Measurements from ENCODE around the gene MAP3K19. TPM values are rescaled to one million over a fixed set of nuclear protein-coding genes. Genes with fewer than 3 reads are reported as not detected.

The MAP3K19 gene
- total RNA-seq, 6 donors from 2014 or later, result 0.34 to 45.7 (median 3.5) TPM

DNA sequence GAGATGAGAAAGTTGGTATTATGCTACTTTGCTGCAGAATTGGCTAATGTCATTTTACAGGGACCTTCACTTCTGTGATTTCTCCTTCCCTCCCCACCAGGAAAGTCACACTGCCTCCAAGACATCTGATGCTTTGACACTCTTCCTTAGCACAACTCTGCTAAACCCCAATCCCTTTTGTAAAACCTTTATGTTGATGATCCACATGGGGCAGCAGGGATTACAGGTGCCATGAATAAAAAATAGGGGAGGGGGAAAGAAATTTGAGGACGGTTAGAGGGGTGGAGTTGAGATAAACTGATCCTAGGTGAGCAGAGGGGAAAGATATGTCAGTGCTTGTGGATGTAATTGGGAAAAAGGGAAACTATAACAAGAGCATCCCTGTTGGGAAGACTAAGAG is 102.3 kb downstream of the MAP3K19 start:
- ATAC-seq (ENCODE audit: low FRiP score in 2 of 2) (no peak), DNase-seq (no peak)
- WGBS, 2 donors, result 84 to 88% methylated on average over 1 of the region's 1 CpG
- H3K27me3 ChIP-seq, result no peaks in the 10 kb centered on the region
- peaks cover 5 to 79% (median 32%) of the 10 kb centered on the region in 4 donors for H3K36me3 ChIP-seq
- no peak for TF ChIP-seq EP300 (IDR thresholded peaks at IDR 0.05)
- TF ChIP-seq POLR2A (IDR thresholded peaks at IDR 0.05), result no peak
- TF ChIP-seq, protein P1, sequence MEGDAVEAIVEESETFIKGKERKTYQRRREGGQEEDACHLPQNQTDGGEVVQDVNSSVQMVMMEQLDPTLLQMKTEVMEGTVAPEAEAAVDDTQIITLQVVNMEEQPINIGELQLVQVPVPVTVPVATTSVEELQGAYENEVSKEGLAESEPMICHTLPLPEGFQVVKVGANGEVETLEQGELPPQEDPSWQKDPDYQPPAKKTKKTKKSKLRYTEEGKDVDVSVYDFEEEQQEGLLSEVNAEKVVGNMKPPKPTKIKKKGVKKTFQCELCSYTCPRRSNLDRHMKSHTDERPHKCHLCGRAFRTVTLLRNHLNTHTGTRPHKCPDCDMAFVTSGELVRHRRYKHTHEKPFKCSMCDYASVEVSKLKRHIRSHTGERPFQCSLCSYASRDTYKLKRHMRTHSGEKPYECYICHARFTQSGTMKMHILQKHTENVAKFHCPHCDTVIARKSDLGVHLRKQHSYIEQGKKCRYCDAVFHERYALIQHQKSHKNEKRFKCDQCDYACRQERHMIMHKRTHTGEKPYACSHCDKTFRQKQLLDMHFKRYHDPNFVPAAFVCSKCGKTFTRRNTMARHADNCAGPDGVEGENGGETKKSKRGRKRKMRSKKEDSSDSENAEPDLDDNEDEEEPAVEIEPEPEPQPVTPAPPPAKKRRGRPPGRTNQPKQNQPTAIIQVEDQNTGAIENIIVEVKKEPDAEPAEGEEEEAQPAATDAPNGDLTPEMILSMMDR (IDR thresholded peaks at IDR 0.05), result no peak
- no peak for TF ChIP-seq POLR2AphosphoS5 (IDR thresholded peaks at IDR 0.05)
- H3K9me3 ChIP-seq, result no peaks in the 10 kb centered on the region
- H3K4me1 ChIP-seq, result no peaks in the 10 kb centered on the region
- no peak overlapping the region for H3K27ac ChIP-seq
- no peak overlapping the region for H3K4me3 ChIP-seq

DNA sequence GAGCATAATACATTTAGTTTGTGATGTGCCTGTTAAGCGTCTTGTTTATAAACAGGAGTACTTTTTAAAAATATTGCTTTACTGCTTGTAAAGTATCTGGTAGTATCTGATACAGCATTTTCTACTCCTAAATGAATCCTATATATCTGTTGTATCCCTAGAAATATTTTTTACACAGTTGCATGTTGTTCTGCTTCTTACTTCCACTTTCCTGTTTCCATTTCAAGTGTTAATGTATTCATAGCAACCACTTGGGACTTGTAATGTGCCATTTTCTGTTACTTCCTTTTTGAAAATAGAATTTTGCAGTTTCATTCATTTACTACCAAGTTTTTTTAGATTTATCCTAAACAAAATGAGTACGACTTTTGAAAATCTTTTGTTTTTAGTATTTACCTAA is 103.7 kb downstream of the MAP3K19 start:
- peaks cover 0 to 79% (median 30%) of the 10 kb centered on the region in 4 donors for H3K36me3 ChIP-seq
- no peak overlapping the region for H3K27ac ChIP-seq
- H3K9me3 ChIP-seq, result no peaks in the 10 kb centered on the region
- H3K27me3 ChIP-seq, result no peaks in the 10 kb centered on the region
- no peak for DNase-seq
- 84% methylated on average over 2 of the region's 2 CpGs for WGBS, 2 donors
- no peak overlapping the region for H3K4me3 ChIP-seq
- H3K4me1 ChIP-seq, result no peaks in the 10 kb centered on the region
- ATAC-seq (ENCODE audit: low FRiP score in 2 of 2), result peak in 1 of 2 donors; percentile 49
- TF ChIP-seq EP300 (IDR thresholded peaks at IDR 0.05) (no peak), POLR2AphosphoS5 (IDR thresholded peaks at IDR 0.05) (no peak)

DNA sequence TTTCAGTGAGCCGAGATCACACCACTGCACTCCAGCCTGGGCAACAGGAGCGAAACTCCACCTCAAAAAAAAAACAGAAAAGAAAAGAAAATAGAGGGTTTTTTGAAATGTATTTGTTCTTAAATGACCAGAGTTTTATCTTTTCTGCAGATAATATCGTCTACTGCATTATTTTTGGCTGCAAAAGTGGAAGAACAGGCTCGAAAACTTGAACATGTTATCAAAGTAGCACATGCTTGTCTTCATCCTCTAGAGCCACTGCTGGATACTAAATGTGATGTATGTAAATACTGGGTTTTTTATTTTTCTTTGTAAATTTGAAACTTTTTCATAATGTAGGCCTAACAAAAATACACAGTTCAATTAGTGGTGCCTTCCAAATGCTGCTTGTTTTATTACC is 110.6 kb downstream of the MAP3K19 start:
- Histone ChIP-seq H3K4me1 (peaks cover 33 to 46% (median 39%) of the 10 kb centered on the region in 4 donors), H3K27ac (no peak overlapping the region), H3K4me3 (no peak overlapping the region), H3K27me3 (no peaks in the 10 kb centered on the region), H3K9me3 (no peaks in the 10 kb centered on the region), H3K36me3 (peaks cover 0 to 49% (median 22%) of the 10 kb centered on the region in 4 donors)
- ATAC-seq (ENCODE audit: low FRiP score in 2 of 2) (no peak), DNase-seq (no peak)
- TF ChIP-seq EP300 (IDR thresholded peaks at IDR 0.05) (no peak), POLR2A (IDR thresholded peaks at IDR 0.05) (no peak), POLR2AphosphoS5 (IDR thresholded peaks at IDR 0.05) (no peak)
- TF ChIP-seq, protein P1 (IDR thresholded peaks at IDR 0.05), result no peak
- 62 to 79% methylated on average over 4 of the region's 4 CpGs for whole genome bisulfite sequencing, 2 donors

DNA sequence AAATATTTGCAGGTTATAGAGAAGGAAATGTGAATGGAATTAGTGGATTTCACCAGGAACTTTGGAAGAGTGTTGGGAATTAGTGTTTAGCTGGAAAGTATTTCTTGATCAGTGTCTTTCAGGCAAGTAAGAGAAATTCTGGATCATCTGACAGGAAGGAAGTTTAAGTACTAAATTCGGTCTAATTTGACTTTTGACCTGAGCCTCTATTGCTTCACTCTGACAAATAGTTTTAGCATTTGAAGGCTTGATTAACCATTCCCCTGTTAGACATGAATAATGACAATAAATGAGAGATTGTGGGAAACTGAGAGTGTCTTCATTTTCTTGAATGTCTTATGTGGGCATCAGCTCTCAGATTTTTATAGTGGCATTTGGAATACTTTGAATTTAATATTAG is 112.6 kb downstream of the MAP3K19 start:
- Histone ChIP-seq H3K27ac (no peak overlapping the region), H3K4me1 (peaks cover 37 to 55% (median 41%) of the 10 kb centered on the region in 4 donors), H3K27me3 (no peaks in the 10 kb centered on the region), H3K36me3 (peaks cover 0 to 29% (median 10%) of the 10 kb centered on the region in 4 donors), H3K9me3 (no peaks in the 10 kb centered on the region), H3K4me3 (no peak overlapping the region)
- no peak for ATAC-seq (ENCODE audit: low FRiP score in 2 of 2)
- WGBS, 2 donors, result 0 to 4% methylated on average over 1 of the region's 1 CpG
- TF ChIP-seq POLR2A (IDR thresholded peaks at IDR 0.05) (no peak), EP300 (IDR thresholded peaks at IDR 0.05) (no peak)
- no peak for DNase-seq

DNA sequence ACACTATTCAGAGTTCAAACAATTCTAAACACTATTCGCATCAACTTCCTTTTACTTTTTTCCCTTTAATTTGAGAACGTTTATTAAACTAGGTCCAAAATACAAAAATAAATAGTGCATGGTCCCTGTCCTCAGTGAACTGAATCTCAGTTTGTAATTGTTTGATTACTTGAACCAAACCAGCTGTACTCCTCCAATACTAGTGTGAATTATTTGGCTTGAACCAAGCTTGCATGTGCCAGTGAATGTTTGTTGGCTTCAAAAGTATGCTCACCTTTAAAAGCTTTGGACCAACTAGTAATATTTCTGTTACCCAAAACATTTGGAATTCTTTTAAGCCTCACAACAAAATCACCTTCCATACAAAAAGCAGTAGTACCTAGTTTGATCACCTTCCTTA is 113.1 kb downstream of the MAP3K19 start:
- Histone ChIP-seq H3K27me3 (no peaks in the 10 kb centered on the region), H3K9me3 (no peaks in the 10 kb centered on the region), H3K4me3 (no peak overlapping the region), H3K36me3 (peaks cover 0 to 24% (median 5%) of the 10 kb centered on the region in 4 donors), H3K27ac (no peak overlapping the region), H3K4me1 (peaks cover 37 to 55% (median 41%) of the 10 kb centered on the region in 4 donors)
- DNase-seq, result no peak
- ATAC-seq (ENCODE audit: low FRiP score in 2 of 2), result no peak
- 49 to 52% methylated on average over 2 of the region's 2 CpGs for WGBS, 2 donors
- TF ChIP-seq POLR2AphosphoS5 (IDR thresholded peaks at IDR 0.05) (no peak), EP300 (IDR thresholded peaks at IDR 0.05) (no peak), POLR2A (IDR thresholded peaks at IDR 0.05) (no peak)
- TF ChIP-seq, protein P1 (IDR thresholded peaks at IDR 0.05), result no peak

- Histone ChIP-seq H3K27me3 (no peaks in the 10 kb centered on the region), H3K9me3 (no peaks in the 10 kb centered on the region), H3K4me1 (peaks cover 37 to 56% (median 42%) of the 10 kb centered on the region in 4 donors), H3K27ac (no peak overlapping the region), H3K36me3 (peaks cover 0 to 20% (median 4%) of the 10 kb centered on the region in 4 donors), H3K4me3 (no peak overlapping the region)
- ATAC-seq (ENCODE audit: low FRiP score in 2 of 2), result no peak
- 82 to 94% methylated on average over 1 of the region's 1 CpG for WGBS, 2 donors
- no peak for DNase-seq
- TF ChIP-seq, protein P1 (IDR thresholded peaks at IDR 0.05), result no peak
- TF ChIP-seq EP300 (IDR thresholded peaks at IDR 0.05) (no peak), POLR2AphosphoS5 (IDR thresholded peaks at IDR 0.05) (no peak), POLR2A (IDR thresholded peaks at IDR 0.05) (no peak)
Measured at GRCh38 chr2:134933732-134934131, 113.5 kb downstream of the MAP3K19 start.
